NT2/D1 (cell line): Measurements from ENCODE around the gene RAP1A.

Experiments used
- DNase-seq: peaks from one replicate; pipeline ENCODE4 v3.0.0-alpha.2; 2011; ENCODE audit warnings: low read depth, low spot score
- H3K27me3 ChIP-seq: 2 replicates; pipeline ENCODE4 v1.6.0; 2011; ENCODE audit warnings: mild to moderate bottlenecking; ENCODE audit not compliant: insufficient read length, insufficient read depth
- H3K36me3 ChIP-seq: 2 replicates; pipeline ENCODE4 v1.6.1; 2011; ENCODE audit warnings: mild to moderate bottlenecking, low read length, mixed read lengths; ENCODE audit not compliant: insufficient read depth, insufficient read length
- H3K4me1 ChIP-seq: 2 replicates; pipeline ENCODE4 v1.5.1; 2011; ENCODE audit not compliant: insufficient read depth, insufficient read length
- H3K4me3 ChIP-seq: 2 replicates; pipeline ENCODE4 v1.5.1; 2011; ENCODE audit warnings: low read depth; ENCODE audit not compliant: insufficient read length
- H3K9ac ChIP-seq: 2 replicates; pipeline ENCODE4 v1.6.0; 2011; ENCODE audit warnings: low read depth; ENCODE audit not compliant: insufficient read length
- H3K9me3 ChIP-seq: 2 replicates; pipeline ENCODE4 v1.5.1; 2011; ENCODE audit warnings: mild to moderate bottlenecking, low read length; ENCODE audit not compliant: insufficient read depth
- SUZ12 ChIP-seq: IDR thresholded peaks from 2 replicates; pipeline ENCODE4 v1.6.1; 2011; ENCODE audit not compliant: insufficient read length, insufficient read depth; ENCODE audit errors: extremely low read depth
- YY1 ChIP-seq: IDR thresholded peaks from 2 replicates; pipeline ENCODE4 v1.6.1; 2011; ENCODE audit not compliant: insufficient read length, insufficient read depth
- ZNF274 ChIP-seq: IDR thresholded peaks from 2 replicates; pipeline ENCODE4 v1.6.1; 2011; ENCODE audit warnings: mild to moderate bottlenecking, low read depth, low read length

RAP1A gene

DNA sequence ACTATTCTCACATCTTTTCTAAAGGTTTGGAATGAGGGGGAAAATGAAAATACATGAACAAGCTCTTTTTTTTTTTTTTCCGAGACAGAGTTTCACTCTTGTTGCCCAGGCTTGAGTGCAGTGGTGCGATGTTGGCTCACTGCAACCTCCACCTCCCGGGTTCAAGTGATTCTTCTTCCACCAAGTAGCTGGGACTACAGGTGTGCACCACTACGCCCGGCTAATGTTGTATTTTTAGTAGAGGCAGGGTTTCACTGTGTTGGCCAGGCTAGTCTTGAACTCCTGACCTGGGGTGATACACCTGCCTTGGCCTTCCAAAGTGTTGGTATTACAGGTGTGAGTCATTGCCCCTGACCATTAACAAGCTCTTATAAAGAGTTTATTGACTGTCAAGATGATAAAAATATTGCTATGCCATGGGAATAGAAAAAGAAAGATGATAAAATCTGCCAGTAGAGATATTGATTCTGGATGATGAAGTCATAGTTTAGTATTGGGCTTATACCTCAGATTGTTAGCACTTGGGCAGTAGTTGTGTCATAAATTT lies 83.0 kb downstream of the RAP1A start:
- no peaks in the 10 kb centered on the region for H3K27me3 ChIP-seq
- DNase-seq: no peak
- peaks cover 69% of the 10 kb centered on the region for H3K36me3 ChIP-seq
- TF ChIP-seq ZNF274 (no peak), SUZ12 (no peak), YY1 (no peak)
- no peak overlapping the region for H3K9ac ChIP-seq
- H3K9me3 ChIP-seq: 0 out of 2 replicates have a peak, but pooled peaks cover under 1% of the 10 kb centered on the region
- no peak overlapping the region for H3K4me3 ChIP-seq
- H3K4me1 ChIP-seq: no peaks in the 10 kb centered on the region

DNA sequence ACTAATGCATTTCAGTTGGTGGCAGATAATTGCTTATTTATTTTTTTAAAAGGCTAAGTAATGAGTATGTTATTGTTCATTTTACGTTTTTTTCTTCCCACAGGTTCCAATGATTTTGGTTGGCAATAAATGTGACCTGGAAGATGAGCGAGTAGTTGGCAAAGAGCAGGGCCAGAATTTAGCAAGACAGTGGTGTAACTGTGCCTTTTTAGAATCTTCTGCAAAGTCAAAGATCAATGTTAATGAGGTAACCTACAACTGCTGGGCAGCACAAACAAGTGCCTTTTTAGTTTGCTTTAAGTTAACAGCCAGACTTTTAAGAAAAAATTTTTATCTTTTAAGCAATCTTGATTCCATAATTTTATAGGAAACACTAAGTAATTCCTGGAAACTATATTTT lies 84.7 kb downstream of the RAP1A start:
- Histone ChIP-seq H3K9ac (no peak overlapping the region), H3K27me3 (no peaks in the 10 kb centered on the region), H3K9me3 (peaks cover 4% of the 10 kb centered on the region; the same call in 1 of the 2 replicates), H3K36me3 (peaks cover 63% of the 10 kb centered on the region), H3K4me1 (no peaks in the 10 kb centered on the region), H3K4me3 (no peak overlapping the region)
- TF ChIP-seq YY1: no peak
- no peak for TF ChIP-seq ZNF274
- TF ChIP-seq SUZ12: no peak
- DNase-seq: no peak

DNA sequence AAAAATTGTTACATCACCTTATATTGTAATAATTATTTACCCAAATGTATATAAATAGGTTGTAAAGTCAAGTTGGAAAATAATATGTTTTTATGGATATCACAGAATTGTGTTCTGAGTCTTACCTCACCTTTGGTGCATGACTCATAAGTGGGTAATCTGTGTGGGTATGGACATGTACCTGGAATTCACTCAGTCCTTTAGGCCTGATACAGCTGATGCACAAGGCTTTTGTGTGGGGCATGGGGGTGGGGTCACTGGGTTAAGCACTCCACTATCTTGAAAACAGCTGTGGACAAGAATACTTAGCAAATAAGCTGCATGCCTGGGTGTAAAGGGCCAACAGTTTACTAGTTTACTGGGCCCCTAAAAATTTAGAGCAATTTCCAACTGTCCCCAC lies 85.2 kb downstream of the RAP1A start:
- Histone ChIP-seq H3K9me3 (peaks cover 4% of the 10 kb centered on the region; the same call in 1 of the 2 replicates), H3K4me3 (no peak overlapping the region), H3K9ac (no peak overlapping the region), H3K4me1 (no peaks in the 10 kb centered on the region), H3K27me3 (no peaks in the 10 kb centered on the region), H3K36me3 (peaks cover 60% of the 10 kb centered on the region)
- TF ChIP-seq YY1 (no peak), SUZ12 (no peak), ZNF274 (no peak)
- no peak for DNase-seq

DNA sequence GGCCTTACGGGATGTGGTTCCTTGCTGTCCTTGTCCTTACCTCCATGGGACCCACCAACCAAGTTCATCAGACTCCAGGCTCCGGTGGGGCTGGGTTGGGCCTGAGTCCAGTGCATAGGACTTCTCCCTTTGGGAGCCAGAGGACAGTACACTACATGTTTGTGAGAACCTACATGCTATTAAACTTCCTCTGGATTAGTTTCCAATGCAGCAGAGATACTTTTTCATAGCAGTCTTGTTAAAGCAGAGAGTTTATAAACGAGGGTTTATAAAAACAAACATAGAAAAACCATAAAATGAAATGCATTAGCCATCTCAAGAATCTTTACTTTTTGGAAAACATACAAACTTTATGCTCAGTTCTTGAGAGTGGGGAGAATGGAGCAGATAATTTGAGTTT lies 86.3 kb downstream of the RAP1A start:
- Histone ChIP-seq H3K36me3 (peaks cover 56% of the 10 kb centered on the region), H3K9me3 (peaks cover 4% of the 10 kb centered on the region; the same call in 1 of the 2 replicates), H3K4me3 (no peak overlapping the region), H3K27me3 (no peaks in the 10 kb centered on the region), H3K9ac (no peak overlapping the region), H3K4me1 (no peaks in the 10 kb centered on the region)
- TF ChIP-seq ZNF274: no peak
- TF ChIP-seq SUZ12: no peak
- no peak for TF ChIP-seq YY1
- no peak for DNase-seq

DNA sequence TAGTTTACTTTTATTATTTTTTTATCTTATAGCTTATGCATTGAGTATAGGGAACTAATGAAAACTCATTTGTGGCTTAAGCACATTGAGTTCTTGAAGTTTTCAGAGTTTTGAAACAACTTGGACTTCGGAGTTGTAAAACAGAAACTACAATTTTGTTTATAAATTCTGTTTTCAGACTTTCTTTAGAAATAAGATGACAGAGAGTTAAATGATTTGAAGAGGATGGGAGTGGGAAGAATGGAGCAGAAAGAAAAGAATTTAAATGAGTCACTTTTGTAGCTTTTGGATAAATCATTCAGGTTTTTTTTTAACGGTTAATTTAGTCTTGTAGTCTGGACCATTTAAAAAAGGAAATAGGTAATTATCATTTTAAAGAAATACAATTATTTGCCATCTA lies 87.3 kb downstream of the RAP1A start:
- Histone ChIP-seq H3K27me3 (no peaks in the 10 kb centered on the region), H3K9ac (no peak overlapping the region), H3K9me3 (peaks cover 4% of the 10 kb centered on the region; the same call in 1 of the 2 replicates), H3K4me3 (no peak overlapping the region), H3K4me1 (no peaks in the 10 kb centered on the region), H3K36me3 (peaks cover 48% of the 10 kb centered on the region)
- TF ChIP-seq ZNF274: no peak
- TF ChIP-seq SUZ12: no peak
- no peak for TF ChIP-seq YY1
- DNase-seq: no peak

DNA sequence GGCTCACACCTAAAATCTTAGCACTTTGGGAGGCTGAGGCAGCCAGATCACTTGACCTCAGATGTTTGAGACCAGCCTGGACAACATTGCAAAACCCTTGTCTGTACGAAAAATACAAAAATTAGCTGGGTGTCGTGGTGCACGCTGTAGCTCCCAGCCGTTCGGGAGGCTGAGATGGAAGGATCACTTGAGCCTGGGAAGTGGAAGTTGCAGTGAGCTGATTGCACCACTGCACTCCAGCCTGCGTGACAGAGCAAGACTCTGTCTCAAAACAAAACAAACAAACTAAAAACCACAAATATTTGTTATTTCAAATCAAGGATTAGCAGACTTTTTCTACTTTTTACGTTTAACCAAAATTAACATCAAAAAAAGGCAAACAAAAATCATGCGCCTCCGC lies 88.3 kb downstream of the RAP1A start:
- no peak overlapping the region for H3K9ac ChIP-seq
- H3K36me3 ChIP-seq: peaks cover 47% of the 10 kb centered on the region
- TF ChIP-seq ZNF274 (no peak), YY1 (no peak), SUZ12 (no peak)
- H3K9me3 ChIP-seq: peaks cover 4% of the 10 kb centered on the region; the same call in 1 of the 2 replicates
- H3K27me3 ChIP-seq: no peaks in the 10 kb centered on the region
- H3K4me1 ChIP-seq: no peaks in the 10 kb centered on the region
- no peak overlapping the region for H3K4me3 ChIP-seq
- DNase-seq: no peak

DNA sequence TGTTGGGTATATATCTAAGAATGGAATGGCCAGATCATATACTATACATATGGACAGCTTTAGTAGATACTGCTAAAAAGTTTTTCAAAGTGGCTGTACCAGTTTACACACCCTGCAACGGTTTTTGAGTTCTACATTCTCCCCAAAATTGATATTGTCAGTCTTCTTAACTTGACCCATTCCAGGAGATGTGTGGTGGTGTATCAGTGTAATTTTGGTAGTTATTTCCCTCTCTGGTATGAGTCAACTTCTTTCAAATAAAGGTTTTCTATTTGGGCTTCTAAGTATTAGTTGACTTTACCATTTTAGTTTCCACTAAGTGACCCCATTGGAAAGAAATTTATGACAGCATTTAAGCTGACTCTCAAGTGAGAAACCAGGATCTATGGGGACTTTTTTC lies 90.4 kb downstream of the RAP1A start:
- no peaks in the 10 kb centered on the region for H3K27me3 ChIP-seq
- DNase-seq: no peak
- peaks cover 4% of the 10 kb centered on the region; the same call in 1 of the 2 replicates for H3K9me3 ChIP-seq
- H3K4me3 ChIP-seq: no peak overlapping the region
- TF ChIP-seq ZNF274 (no peak), SUZ12 (no peak), YY1 (no peak)
- peaks cover 33% of the 10 kb centered on the region for H3K36me3 ChIP-seq
- no peaks in the 10 kb centered on the region for H3K4me1 ChIP-seq
- H3K9ac ChIP-seq: no peak overlapping the region
